ENCODE results near the gene GOLIM4.

Gene GOLIM4

GRCh38 chr3:167998253-167998652 is 97.5 kb downstream of the GOLIM4 start:
- no peak for DNase-seq (ENCODE audit: low read depth, low spot score)

GRCh38 chr3:167996514-167996913 is 99.2 kb downstream of the GOLIM4 start:
- no peak for DNase-seq (ENCODE audit: low read depth, low spot score)

DNA sequence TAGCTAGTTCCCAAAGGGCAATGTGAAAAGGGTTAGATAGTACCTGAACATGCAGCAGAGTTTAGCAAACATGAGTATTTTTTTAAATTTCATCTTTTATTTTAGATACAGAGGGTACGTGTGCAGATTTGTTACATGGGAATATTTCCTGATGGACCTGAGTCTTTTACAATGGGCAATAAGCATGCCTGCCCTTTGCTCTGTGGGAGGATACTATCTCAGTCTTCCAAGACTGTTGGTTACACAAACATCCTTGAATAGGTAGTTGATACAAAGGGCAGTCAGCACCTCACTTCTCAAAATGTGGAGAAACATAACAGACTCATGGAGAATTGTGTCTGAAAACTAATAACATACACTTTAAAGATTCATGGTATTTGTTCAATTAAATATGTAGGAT is 103.3 kb downstream of the GOLIM4 start:
- no peak for DNase-seq (ENCODE audit: low read depth, low spot score)

- DNase-seq (ENCODE audit: low read depth, low spot score), result no peak
Observed at GRCh38 chr3:167991213-167991612, 104.5 kb downstream of the GOLIM4 start.

- no peak for DNase-seq (ENCODE audit: low read depth, low spot score)
Observed at GRCh38 chr3:167989999-167990398, 105.7 kb downstream of the GOLIM4 start.

DNA sequence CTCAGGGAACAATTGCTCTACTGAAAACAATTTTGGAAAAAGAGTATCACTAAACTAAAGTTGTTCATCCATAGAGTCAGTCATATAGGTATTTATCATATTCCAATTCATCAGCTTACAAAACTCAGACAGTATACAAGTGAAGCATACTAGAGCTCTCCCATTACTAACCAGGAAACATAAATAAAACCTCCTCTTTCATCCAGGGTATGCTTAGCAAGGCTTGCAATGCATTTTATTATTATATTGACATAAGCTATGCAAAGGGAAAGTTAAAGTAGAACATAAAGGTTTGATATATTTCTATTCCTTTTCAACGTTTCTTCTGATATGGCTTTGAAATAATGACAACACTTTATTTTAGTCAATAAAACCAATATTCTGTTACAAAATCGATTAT is 106.7 kb downstream of the GOLIM4 start:
- DNase-seq (ENCODE audit: low read depth, low spot score), result no peak

GRCh38 chr3:167983583-167983982 is 112.1 kb downstream of the GOLIM4 start:
- DNase-seq (ENCODE audit: low read depth, low spot score), result no peak

GRCh38 chr3:167978486-167978885 is 117.2 kb downstream of the GOLIM4 start:
- DNase-seq (ENCODE audit: low read depth, low spot score), result no peak

DNA sequence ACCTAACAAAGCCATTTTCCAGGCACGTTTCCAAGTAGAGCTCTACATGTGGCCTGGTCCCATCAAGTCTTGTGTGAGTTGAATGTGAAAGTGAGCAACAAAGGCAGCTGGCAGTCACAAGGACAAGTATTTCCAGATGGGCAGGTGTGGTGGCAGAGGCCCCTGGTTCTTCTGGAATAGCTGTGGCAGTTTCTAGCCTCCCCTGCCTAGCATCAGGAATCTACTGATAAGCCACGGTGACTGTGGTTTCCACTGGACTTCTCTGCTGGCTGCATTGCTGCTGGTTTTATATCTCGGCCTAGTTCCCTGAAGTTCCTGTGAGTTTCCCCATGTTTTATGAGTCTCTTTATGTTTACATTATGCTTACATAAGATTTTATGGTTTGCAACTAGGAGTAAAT is 117.7 kb downstream of the GOLIM4 start:
- no peak for DNase-seq (ENCODE audit: low read depth, low spot score)

GRCh38 chr3:167976516-167977361 is 119.0 kb downstream of the GOLIM4 start:
- DNase-seq (ENCODE audit: low read depth, low spot score), result no peak

GRCh38 chr3:167973901-167974300 is 121.8 kb downstream of the GOLIM4 start:
- no peak for DNase-seq (ENCODE audit: low read depth, low spot score)

GRCh38 chr3:167973046-167973445 is 122.7 kb downstream of the GOLIM4 start:
- no peak for DNase-seq (ENCODE audit: low read depth, low spot score)

GRCh38 chr3:167972502-167972901 is 123.2 kb downstream of the GOLIM4 start:
- DNase-seq (ENCODE audit: low read depth, low spot score), result no peak

DNA sequence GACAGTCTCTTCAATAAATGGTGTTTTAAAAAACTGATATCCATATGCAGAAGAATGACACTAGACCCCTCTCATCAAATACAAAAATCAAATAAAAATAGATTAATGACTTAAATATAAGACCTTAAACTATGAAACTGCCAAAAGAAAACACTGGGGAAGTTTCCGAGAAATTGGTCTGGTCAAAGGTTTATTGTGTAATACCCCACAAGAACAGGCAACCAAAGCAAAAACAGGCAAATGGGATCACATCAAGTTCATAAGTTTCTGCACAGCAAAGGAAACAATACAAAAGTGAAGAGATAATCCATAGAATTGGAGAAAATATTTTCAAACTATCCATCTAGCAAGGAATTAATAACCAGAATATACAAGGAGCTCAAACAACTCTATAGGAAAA is 126.2 kb downstream of the GOLIM4 start:
- no peak for DNase-seq (ENCODE audit: low read depth, low spot score)

- no peak for DNase-seq (ENCODE audit: low read depth, low spot score)
Observed at GRCh38 chr3:167967257-167968036, 128.3 kb downstream of the GOLIM4 start.

Data from smooth muscle cell of the brain vasculature (primary cell).